Right renal cortex interstitium (tissue), 3 donors: ENCODE results near the gene SLC4A4. TPM values are rescaled to one million over a fixed set of nuclear protein-coding genes. Genes with fewer than 3 reads are reported as not detected.

Source experiments
- DNase-seq, 3 donors: peaks; one replicate each; pipeline ENCODE4 v3.0.0-alpha.2; 2013; ENCODE audit warnings: low read depth in 3 of 3, low spot score in 2 of 3
- polyA plus RNA-seq, 3 donors: library from polyadenylated mRNA; unstranded; fragments of 120-200 nt; gene quantifications; one replicate each; pipeline ENCODE4 v1.2.1, GENCODE V29; 2013; ENCODE audit not compliant: insufficient read length in 3 of 3

Gene SLC4A4
- polyA plus RNA-seq, 3 donors, result 70.0 to 77.2 (median 75.5) TPM

- DNase-seq, result no peak
These were observed 18.3 kb downstream of the SLC4A4 start for GRCh38 chr4:71356924-71357663.

- no peak for DNase-seq
These were observed 22.0 kb downstream of the SLC4A4 start for GRCh38 chr4:71360844-71361243.

DNA sequence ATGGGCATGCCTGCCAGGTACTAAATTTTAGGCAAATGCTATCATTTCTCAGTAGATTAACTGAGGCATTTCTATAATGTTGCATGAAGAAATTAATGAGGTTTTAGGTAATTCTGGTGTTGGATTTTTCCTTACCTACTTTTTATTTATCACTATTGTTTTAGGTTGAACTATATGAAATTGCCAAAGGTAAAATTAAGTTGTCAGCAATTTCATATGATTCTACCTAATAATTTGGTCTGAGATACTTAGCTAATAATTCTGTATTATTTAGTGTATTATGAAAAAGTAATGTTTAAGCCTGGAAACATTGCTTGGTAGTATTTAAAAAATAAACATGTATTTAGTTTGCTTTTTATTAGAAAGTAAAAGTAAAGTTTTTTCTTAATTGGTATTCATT, 22.7 kb downstream of the SLC4A4 start:
- no peak for DNase-seq

DNA sequence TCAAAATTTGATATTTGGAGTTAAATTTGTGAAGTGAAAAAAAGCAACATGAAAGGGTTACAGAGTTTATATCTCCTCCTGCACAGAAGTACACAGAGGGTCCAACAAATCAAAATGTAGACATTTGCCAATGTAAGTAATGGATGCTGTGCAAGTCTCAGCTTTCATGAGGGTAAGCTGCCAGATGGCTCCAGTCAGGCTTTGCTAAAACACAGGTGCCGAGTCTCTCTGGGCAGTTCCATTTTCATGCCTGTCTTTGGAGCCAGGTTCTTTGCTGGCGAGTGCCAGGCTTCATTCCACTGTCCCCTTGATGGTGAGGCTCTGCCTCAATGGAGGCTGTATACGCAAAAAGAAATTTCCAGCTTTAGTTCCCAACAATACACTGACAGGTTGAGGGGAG, 27.9 kb downstream of the SLC4A4 start:
- no peak for DNase-seq

DNA sequence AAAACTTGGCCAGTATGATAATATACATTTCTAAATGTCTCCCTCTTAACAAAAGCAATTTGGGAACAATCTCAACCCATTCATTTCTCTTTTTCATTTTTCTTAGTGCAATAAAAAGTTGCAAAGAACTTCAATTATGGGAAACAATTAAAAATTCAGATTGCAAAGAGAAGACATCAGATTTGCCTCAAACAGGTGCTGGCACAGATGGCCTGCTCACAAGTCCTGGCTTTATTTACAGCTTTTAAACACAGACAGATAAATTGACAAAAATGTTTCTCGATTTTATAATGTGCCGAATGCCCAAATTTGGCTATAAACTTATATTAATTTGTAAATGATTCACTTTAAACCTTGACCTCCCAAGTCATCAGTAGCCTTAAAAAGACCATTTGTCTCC, 28.7 kb downstream of the SLC4A4 start:
- no peak for DNase-seq

- DNase-seq, result no peak
These were observed 30.1 kb downstream of the SLC4A4 start for GRCh38 chr4:71368906-71369305.

GRCh38 chr4:71369536-71369935, 30.7 kb downstream of the SLC4A4 start:
- DNase-seq, result no peak

- DNase-seq, result no peak
These were observed 36.7 kb downstream of the SLC4A4 start for GRCh38 chr4:71375494-71375893.

DNA sequence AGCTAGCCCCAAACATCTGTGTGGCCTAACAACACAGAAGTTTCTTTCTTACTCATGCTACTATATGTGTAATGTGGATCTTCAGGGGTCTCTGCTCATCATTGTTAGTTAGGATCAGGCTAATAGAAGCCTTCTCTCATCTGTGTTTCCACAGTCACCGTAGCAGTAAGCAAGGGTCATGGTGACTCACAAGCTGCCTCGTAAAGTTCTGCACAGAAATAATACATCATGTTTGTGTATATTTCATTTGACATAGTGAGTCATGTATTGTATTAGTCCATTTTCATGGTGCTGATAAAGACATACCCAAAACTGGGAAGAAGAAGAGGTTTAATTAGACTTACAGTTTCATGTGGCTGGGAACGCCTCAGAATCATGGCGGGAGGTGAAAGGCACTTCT, 38.7 kb downstream of the SLC4A4 start:
- DNase-seq, result no peak

DNA sequence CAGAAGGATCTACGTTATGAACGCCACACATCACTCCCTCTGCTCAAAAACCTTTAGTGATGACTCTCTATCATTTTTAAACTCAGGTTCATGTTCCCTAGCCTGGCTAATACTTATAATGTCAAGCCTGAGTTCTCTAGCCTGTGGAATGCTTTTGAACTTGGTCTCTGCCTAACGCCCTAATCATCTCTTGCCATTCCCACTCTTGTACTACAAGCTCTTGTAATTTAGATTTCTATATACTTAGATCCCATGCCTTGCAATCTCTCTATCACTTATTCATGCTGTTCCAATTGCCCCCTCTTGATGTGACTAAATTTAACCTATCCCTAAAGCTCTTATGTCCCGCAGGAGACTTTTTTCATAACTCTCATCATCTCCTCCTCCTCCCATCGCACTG, 40.3 kb downstream of the SLC4A4 start:
- DNase-seq, result no peak

DNA sequence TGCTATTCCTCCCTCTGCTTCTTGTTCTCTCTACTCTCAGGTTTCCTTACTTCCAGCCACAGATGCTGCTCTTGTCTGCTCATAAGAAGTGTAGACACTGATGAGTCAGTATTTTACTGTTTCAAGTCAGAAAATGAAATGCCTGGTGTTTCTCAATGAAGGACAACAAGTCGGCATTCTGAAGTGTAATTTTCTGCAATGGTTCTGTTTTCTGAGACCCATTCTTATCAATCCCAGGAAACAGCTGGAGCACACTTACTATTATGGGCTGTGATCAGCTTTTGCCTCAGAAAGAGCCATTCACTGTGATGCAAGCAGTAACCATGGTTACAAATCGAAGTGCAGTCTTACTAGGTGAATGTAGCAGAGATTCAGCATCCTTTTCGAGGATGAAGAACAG, 42.0 kb downstream of the SLC4A4 start:
- DNase-seq, result no peak

DNA sequence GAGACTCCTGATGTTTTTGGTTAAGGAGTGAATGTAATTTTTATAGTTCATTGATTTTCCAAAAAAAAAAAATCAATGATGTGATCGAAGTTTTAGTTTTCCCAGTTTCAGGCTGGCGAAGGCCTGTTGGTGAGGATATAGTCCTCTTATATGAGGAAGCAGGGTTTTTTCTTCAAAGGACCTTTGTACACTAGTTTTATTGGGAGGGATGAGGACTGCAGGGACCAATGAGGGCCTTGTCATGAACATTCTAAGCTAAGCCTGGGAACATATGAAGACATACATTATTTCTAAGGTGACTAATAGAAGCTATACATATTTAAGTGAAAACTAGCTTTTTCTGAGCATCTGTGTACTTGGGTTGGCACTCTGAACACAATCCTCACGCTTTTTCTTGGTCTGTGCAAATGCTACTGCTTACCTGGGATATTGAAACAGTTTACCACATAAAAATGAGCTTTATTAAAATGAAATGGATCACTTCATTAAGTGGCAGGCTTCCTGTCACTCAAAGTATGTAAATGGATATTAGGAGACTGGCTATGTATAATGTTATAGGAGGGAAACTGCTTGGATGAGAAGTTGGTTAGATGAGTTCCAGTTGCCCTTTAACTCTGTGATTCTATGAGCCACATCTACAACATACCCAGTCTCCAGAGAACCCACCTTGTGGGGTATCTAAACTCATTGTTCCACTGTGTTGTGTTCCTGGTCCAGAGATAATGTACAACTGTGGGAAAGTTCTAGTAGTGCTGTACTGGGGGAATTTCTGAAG, 43.5 kb downstream of the SLC4A4 start:
- no peak for DNase-seq

- DNase-seq, result no peak
These were observed 44.2 kb downstream of the SLC4A4 start for GRCh38 chr4:71382900-71383560.

DNA sequence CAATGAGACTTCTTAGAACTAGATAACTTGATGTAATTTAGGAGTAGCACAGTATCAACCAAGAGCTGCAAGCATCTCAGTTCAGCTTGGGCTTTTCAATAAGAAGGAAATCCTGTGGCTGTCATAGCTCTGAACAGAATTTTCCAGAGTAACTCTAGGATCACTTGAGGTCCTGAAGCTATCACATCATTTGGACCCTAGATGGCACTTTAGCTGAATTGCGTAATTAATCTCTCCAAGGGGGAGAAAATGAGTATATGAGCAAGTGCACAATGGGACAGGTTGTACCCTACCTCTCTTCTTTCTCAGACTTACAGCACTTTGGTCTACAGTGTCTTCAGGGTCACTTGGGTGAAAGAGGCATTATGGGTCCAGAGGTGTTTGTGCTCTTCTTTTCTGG, 45.2 kb downstream of the SLC4A4 start:
- DNase-seq, result no peak

- no peak for DNase-seq
These were observed 50.5 kb downstream of the SLC4A4 start for GRCh38 chr4:71389149-71389827.

DNA sequence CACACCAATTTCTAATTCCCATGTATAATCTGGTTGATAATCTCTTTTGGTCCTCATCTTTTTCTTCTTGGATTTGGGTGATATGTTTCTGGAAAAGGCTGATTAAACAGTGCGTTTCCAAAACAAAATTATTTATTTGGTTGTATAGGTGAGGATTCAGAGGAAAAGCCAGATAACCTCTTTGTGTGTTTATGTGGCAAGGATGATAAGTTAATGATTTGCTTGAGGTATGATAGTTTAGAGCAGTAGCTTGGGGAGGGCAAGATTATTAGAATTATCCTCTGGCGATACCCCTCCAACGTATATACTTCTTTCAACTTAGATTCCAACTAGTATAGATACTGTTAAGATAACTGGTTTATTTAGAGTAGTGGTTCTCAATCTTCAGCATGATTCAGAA, 53.3 kb downstream of the SLC4A4 start:
- DNase-seq, result no peak

GRCh38 chr4:71396382-71396781, 57.6 kb downstream of the SLC4A4 start:
- no peak for DNase-seq

GRCh38 chr4:71400810-71401209, 62.0 kb downstream of the SLC4A4 start:
- DNase-seq, result no peak

DNA sequence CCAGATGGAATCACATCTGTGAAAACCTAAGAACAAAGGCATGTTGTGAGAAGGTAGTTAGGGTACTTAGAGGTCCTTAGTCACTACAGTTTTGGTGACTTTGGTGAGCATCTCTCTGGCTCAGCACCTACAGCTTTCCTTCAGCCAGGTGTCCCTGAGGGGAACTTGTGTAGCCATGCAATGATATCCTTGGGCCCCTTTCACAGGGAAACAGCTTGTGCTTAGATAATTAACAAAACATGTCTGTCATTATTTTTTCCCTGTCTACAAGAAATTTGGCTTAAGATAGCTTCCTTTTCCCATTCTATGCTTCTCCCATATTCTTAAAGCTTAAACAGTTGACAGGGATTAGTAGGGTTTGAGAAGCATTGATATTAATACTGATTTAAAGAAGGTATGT, 63.8 kb downstream of the SLC4A4 start:
- no peak for DNase-seq

DNA sequence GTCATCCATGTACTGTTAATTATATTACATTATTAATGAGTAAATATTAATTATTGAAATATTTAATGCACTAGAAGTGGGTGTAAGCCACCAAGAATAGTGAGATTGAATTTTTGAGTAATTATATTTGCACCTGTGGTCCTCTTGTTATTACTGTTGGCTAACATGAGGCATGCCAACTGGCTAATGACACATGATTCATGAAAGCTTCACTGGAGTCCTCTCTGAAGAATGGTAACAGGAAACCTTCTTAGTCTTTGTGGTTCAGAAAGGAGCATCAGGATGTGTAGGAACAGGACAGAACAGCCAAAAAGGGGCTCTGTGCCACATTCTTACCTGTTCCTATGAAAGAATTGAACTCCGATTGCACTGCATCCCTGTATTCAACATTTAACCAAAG, 65.2 kb downstream of the SLC4A4 start:
- DNase-seq, result no peak

- no peak for DNase-seq
These were observed 67.0 kb downstream of the SLC4A4 start for GRCh38 chr4:71405791-71406190.
